Colonic mucosa (tissue), 4 donors: ENCODE results near the gene RANBP17. TPM values are rescaled to one million over a fixed set of nuclear protein-coding genes. Genes with fewer than 3 reads are reported as not detected.

ENCODE experiments used
- DNase-seq: peaks from one replicate; pipeline ENCODE4 v3.0.0-alpha.2; 2020
- H3K27ac ChIP-seq: fragments of 200-600 bp; one replicate; pipeline ENCODE4 v1.8.0; 2021
- H3K27me3 ChIP-seq: fragments of 200-600 bp; one replicate; pipeline ENCODE4 v1.8.0; 2021
- H3K36me3 ChIP-seq: fragments of 200-600 bp; one replicate; pipeline ENCODE4 v1.8.0; 2021
- H3K4me1 ChIP-seq: fragments of 200-600 bp; one replicate; pipeline ENCODE4 v1.8.0; 2021; ENCODE audit warnings: mild to moderate bottlenecking
- H3K4me3 ChIP-seq: fragments of 200-600 bp; one replicate; pipeline ENCODE4 v1.8.0; 2021
- H3K9ac ChIP-seq, 2 donors: one replicate each; pipeline ENCODE4 v1.7.0; 2013; ENCODE audit warnings: control low read depth in 2 of 2, low read depth in 2 of 2, low read length in 2 of 2
- H3K9me3 ChIP-seq: fragments of 200-600 bp; one replicate; pipeline ENCODE4 v1.8.0; 2021
- intact Hi-C: fragments of 100-400 bp; cut with DNase I; formaldehyde crosslinking; loops from one replicate; pipeline ENCODE4 v1.14.1; 2022
- total RNA-seq, 2 donors: library from RNA; stranded (reverse); fragmentation: NEBNext Ultra II Directional in 1 of 2; extraction: Animal tissue kit (Norgen Biotek cat#: 25700) in 1 of 2; gene quantifications; one replicate each; pipeline ENCODE4 v1.2.1, GENCODE V29; 2021
- TF ChIP-seq, protein P1 (sequence below): fragments of 200-600 bp; IDR thresholded peaks from one replicate; pipeline ENCODE4 v1.8.0; 2022; ENCODE audit warnings: antibody characterized with exemption, mild to moderate bottlenecking
- donor health status: healthy.
- donor health status: DM: no; HTN: no; CAD: no.
- donor health status: DM: no; HTN: no; CAD: no.

RANBP17 gene
- total RNA-seq, 2 donors from 2014 or later, result 7.9 to 9.4 TPM

DNA sequence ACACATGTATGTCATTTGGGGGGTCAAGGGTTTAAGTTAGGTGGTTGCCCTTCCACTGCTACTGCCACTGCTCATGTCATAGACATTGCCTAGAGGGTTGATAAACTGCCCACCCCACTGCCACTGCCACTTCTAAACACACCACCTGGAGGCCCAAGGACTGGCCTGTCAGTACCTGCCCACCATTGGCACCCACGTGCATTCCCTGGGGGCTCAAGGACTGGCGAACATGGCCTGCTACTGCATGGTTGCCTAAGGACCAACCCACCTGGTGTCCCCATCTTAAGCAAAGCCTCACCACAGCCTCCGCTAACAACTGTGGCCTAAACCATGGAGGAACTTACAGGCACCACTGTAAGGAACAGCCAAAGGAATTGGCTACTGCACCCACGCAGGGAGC is 261.6 kb downstream of the RANBP17 start:
- Histone ChIP-seq H3K9me3 (no peaks in the 10 kb centered on the region), H3K4me1 (no peaks in the 10 kb centered on the region), H3K4me3 (no peak overlapping the region), H3K9ac (no peak overlapping the region), H3K27me3 (no peaks in the 10 kb centered on the region), H3K27ac (no peak overlapping the region), H3K36me3 (no peaks in the 10 kb centered on the region)
- TF ChIP-seq, protein P1, sequence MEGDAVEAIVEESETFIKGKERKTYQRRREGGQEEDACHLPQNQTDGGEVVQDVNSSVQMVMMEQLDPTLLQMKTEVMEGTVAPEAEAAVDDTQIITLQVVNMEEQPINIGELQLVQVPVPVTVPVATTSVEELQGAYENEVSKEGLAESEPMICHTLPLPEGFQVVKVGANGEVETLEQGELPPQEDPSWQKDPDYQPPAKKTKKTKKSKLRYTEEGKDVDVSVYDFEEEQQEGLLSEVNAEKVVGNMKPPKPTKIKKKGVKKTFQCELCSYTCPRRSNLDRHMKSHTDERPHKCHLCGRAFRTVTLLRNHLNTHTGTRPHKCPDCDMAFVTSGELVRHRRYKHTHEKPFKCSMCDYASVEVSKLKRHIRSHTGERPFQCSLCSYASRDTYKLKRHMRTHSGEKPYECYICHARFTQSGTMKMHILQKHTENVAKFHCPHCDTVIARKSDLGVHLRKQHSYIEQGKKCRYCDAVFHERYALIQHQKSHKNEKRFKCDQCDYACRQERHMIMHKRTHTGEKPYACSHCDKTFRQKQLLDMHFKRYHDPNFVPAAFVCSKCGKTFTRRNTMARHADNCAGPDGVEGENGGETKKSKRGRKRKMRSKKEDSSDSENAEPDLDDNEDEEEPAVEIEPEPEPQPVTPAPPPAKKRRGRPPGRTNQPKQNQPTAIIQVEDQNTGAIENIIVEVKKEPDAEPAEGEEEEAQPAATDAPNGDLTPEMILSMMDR, result no peak
- DNase-seq, result no peak
- intact Hi-C loops, result no loop called here

DNA sequence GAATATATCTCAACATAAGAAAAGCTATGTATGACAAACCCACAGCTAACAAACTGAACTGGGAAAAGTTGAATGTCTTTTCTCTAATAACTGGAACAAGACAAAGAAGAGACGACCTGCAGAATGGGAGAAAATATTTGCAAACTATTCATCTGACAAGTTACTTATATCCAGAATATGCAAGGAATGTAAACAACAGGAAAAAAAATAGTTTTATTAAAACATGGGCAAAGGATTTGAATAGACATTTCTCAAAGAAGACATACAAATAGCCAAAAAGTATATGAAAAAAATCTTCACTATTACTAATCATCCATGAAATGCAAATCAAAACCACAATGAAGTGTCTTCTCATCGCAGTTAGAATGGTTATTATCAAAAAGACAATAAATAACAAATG is 265.5 kb downstream of the RANBP17 start:
- intact Hi-C loops, result no loop called here
- TF ChIP-seq, protein P1, result no peak

DNA sequence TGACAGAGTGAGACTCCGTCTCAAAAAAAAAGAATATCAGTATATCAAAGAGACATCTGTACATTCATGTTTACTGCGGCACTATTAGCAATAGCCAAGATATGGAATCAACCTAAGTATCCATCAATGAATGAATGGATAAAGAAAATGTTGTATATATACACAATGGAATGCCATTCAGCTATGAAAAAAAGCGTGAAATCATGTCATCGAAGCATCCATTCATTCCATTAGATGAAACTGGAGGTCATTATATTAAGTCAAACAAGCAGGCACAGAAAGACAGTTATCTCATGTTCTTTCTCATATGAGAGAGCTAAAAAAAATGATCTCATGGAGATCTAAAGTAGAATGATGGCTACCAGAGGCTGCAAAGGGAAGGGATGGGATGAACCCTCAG is 266.3 kb downstream of the RANBP17 start:
- Histone ChIP-seq H3K4me3 (no peak overlapping the region), H3K9ac (no peak overlapping the region), H3K9me3 (no peaks in the 10 kb centered on the region), H3K27ac (no peak overlapping the region), H3K27me3 (no peaks in the 10 kb centered on the region), H3K4me1 (no peaks in the 10 kb centered on the region), H3K36me3 (no peaks in the 10 kb centered on the region)
- intact Hi-C loops, result no loop called here
- no peak for DNase-seq
- TF ChIP-seq, protein P1, result no peak

More for the DNA sequence above, 265.5 kb downstream of the RANBP17 start:
- Histone ChIP-seq H3K27ac (no peak overlapping the region), H3K36me3 (no peaks in the 10 kb centered on the region), H3K4me3 (no peak overlapping the region), H3K9ac (no peak overlapping the region), H3K27me3 (no peaks in the 10 kb centered on the region), H3K9me3 (no peaks in the 10 kb centered on the region), H3K4me1 (no peaks in the 10 kb centered on the region)
- no peak for DNase-seq

DNA sequence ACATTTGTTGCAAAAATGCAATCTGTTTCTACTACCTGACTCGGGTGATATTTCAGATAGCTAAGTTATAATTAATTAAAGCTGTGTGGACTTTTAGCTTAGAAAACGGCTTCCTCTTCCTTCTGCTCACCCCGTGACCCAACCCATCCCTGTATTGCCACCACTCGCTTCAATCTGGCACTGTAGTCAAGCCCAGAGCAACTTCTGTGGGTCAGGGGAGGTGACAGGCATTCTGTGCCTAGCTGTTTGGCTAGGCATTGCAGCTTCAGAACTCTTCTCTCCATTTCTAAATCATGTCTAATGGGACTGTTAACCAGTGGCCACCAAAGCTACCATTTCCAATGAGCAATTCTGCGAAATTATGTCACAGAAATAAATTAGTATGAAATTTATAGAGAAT is 267.5 kb downstream of the RANBP17 start:
- H3K4me3 ChIP-seq, result no peak overlapping the region
- H3K9ac ChIP-seq, result no peak overlapping the region
- no peaks in the 10 kb centered on the region for H3K36me3 ChIP-seq
- H3K4me1 ChIP-seq, result no peaks in the 10 kb centered on the region
- no peaks in the 10 kb centered on the region for H3K9me3 ChIP-seq
- H3K27ac ChIP-seq, result no peak overlapping the region
- DNase-seq, result no peak
- TF ChIP-seq, protein P1, result no peak
- intact Hi-C loops, result no loop called here
- no peaks in the 10 kb centered on the region for H3K27me3 ChIP-seq

DNA sequence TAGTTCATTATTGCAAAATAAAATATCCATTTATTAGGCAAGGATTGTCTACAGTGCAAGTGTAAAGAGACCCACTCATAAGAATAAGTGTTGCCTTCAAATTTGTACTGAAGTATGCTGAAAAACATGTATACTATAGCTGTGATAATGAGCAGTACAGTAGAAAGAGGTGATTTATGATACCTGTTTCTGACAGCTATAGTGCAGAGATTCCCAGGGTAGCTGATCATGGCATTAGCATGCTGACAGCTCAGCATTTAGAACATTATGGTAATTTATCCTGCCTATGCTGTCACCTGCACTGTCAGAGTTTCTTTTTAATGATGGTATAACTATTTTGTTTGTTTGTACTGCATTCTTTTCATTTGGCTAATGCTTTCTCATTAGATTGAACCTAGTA is 269.7 kb downstream of the RANBP17 start:
- no peaks in the 10 kb centered on the region for H3K9me3 ChIP-seq
- H3K27ac ChIP-seq, result no peak overlapping the region
- no peaks in the 10 kb centered on the region for H3K4me1 ChIP-seq
- DNase-seq, result no peak
- H3K27me3 ChIP-seq, result no peaks in the 10 kb centered on the region
- no peaks in the 10 kb centered on the region for H3K36me3 ChIP-seq
- intact Hi-C loops, result no loop called here
- no peak overlapping the region for H3K9ac ChIP-seq
- TF ChIP-seq, protein P1, result no peak
- H3K4me3 ChIP-seq, result no peak overlapping the region
